Stimulated activated effector memory CD8-positive, alpha-beta T cell treated with anti-CD3 and anti-CD28 coated beads, Interleukin-12 subunit alpha, Interleukin-12 subunit beta, amount 100 ng/mL, for 72 hours (primary cell): ENCODE measurements around the gene EDEM1.
A peak's percentile ranks its signal among the peaks of the same experiment; 100 is the strongest.

ENCODE experiments used
- ATAC-seq: fragments of 150-1000 bp; cut with Tn5 transposase; 2 replicates; pipeline ENCODE4 v1.10.0; 2021
- DNase-seq, 2 donors: peaks; one replicate each; pipeline ENCODE4 v3.0.0; 2021 to 2022; ENCODE audit warnings: low spot score in 2 of 2
- H3K27ac Mint-ChIP-seq: one replicate; pipeline ENCODE4 v1.8.0; 2022; ENCODE audit warnings: mild to moderate bottlenecking, mixed read lengths
- H3K36me3 Mint-ChIP-seq: one replicate; pipeline ENCODE4 v1.8.0; 2022; ENCODE audit warnings: mild to moderate bottlenecking, mixed read lengths
- H3K4me1 Mint-ChIP-seq: one replicate; pipeline ENCODE4 v1.8.0; 2022; ENCODE audit warnings: mixed read lengths
- H3K4me3 Mint-ChIP-seq: one replicate; pipeline ENCODE4 v1.8.0; 2022; ENCODE audit warnings: mild to moderate bottlenecking, mixed read lengths
- H3K9me3 Mint-ChIP-seq: one replicate; pipeline ENCODE4 v1.8.0; 2022; ENCODE audit warnings: mixed read lengths

EDEM1 gene

DNA sequence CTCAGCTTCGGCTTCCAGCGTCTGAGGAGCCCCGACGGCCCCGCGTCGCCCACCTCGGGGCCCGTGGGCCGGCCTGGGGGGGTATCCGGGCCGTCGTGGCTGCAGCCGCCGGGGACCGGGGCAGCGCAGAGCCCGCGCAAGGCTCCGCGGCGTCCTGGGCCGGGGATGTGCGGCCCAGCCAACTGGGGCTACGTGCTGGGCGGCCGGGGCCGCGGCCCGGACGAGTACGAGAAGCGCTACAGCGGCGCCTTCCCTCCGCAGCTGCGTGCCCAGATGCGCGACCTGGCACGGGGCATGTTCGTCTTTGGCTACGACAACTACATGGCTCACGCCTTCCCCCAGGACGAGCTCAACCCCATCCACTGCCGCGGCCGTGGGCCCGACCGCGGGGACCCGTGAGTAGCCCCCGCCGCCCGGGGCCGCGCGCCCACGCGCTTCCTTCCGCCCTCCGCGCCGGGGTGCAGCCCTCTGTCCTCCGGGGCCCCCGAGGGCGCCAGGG lies 462 bp downstream of the EDEM1 start:
- DNase-seq: peak; percentile 56 to 85
- peak; percentile 58 for ATAC-seq
- Mint-ChIP-seq H3K4me3 (peak overlapping the region; percentile 98), H3K36me3 (peaks cover 73% of the 10 kb centered on the region), H3K4me1 (peaks cover 39% of the 10 kb centered on the region), H3K27ac (peak overlapping the region; percentile 99), H3K9me3 (no peaks in the 10 kb centered on the region)

DNA sequence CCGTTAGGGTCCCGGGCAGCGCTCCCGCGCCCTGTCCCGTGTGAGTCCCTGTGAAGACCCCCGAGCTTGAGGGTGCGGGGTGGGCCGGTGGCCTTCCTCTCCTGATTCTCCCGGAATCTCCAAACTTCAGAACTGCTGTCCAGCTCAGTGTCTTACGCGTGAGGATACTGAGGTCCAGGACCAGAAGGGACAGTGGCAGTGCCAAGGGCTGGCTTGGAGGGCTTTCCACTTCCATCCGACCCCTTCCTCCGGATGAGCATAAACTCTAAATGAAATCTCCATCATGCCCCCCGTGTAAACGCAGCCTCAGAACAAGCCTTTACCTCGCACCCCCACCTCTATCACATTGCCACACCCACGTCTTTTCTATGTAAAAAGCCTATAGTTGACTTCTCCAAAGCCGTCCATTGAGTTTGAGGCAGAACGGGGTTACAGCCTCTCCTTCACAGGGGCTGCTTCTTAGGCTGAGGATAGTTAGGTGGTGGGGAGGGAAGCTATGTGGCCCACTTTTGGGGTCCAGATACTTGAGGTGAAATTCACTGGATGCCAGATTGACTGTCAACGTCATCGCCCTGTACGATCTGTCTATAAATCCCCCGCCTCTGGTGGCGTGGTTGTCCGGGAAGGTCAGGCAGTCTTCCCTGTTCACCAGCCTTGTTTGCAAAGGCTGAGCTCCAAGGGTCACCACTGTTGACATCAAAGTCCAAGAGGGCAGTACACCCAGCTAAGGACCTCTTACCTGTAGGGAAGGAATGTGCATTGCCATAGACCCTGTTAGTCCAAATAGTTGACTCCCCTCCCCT lies 1.1 kb downstream of the EDEM1 start:
- peak overlapping the region; percentile 98 for H3K4me3 Mint-ChIP-seq
- peak overlapping the region; percentile 99 for H3K27ac Mint-ChIP-seq
- peaks cover 75% of the 10 kb centered on the region for H3K36me3 Mint-ChIP-seq
- H3K4me1 Mint-ChIP-seq: peaks cover 43% of the 10 kb centered on the region
- ATAC-seq: peak; percentile 38
- no peaks in the 10 kb centered on the region for H3K9me3 Mint-ChIP-seq
- DNase-seq: peak in 1 of 2 donors; percentile 72

DNA sequence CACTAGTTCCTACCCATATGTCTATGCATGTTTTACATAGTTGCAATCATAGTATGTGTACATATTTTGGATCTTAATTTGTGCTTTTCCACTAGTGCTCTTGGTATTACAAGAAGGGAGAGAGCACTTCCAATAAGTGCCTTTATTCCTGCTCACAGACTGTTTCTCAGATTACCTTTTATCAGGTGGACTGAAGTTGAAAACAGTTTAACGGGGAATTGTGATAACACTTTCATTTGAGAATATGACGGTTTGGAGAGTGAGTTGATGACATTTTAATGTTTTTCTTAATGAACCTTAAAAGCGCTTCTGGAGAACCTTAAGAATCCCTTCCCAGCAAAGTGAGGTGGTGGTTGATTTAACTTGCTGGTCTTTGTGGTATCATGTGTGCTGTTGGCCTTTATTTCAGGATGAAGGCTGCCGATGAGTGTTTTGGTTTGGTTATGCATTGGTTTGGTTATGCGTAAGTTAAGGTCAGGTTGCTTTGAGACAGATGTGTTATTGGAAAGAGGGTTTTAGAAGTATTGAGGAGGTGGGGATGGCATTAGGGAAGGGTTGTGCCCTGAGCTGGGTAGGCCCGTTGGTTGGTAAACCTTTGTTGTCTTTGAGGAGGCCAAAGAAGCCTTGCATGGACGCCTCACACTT lies 2.8 kb downstream of the EDEM1 start:
- ATAC-seq: no peak
- Mint-ChIP-seq H3K9me3 (no peaks in the 10 kb centered on the region), H3K27ac (peak overlapping the region; percentile 99), H3K4me3 (peak overlapping the region; percentile 98), H3K36me3 (peaks cover 82% of the 10 kb centered on the region), H3K4me1 (peaks cover 59% of the 10 kb centered on the region)
- DNase-seq: peak in 1 of 2 donors; percentile 55

DNA sequence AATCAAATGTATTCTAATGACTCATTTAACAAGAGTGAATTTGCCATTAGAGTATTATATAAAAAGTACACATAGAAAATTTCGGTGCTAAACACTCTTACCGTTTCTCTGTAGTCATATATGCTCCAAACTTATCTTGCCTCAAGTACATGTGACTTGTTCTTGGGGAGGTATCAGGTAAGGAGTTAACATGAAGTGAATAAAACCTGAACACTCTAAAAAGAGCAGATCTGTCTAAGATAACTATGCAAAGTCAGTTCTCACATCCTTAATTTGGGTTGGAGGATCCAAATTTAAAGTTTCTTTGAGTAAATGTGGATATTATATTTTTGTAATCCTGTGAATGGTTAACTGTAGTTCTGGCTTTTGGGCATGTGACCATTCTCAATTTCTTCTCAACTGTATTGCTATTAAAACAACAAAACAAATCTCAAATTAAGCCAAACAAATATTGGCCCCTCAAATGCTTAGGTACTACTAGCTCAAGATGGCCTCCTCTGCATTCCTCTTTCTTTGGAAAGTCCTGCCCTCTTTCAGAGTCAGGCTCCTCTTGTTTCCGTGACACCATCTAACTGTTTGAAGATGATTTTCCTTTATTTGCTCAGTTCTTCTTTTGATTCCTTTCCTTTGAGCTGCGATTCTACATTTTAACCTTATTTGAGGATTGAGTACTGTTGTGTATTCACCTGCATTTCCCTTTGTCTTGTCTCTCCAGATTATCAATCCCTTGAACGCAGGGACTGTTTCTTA lies 4.2 kb downstream of the EDEM1 start:
- peak overlapping the region; percentile 64 for H3K4me3 Mint-ChIP-seq

DNA sequence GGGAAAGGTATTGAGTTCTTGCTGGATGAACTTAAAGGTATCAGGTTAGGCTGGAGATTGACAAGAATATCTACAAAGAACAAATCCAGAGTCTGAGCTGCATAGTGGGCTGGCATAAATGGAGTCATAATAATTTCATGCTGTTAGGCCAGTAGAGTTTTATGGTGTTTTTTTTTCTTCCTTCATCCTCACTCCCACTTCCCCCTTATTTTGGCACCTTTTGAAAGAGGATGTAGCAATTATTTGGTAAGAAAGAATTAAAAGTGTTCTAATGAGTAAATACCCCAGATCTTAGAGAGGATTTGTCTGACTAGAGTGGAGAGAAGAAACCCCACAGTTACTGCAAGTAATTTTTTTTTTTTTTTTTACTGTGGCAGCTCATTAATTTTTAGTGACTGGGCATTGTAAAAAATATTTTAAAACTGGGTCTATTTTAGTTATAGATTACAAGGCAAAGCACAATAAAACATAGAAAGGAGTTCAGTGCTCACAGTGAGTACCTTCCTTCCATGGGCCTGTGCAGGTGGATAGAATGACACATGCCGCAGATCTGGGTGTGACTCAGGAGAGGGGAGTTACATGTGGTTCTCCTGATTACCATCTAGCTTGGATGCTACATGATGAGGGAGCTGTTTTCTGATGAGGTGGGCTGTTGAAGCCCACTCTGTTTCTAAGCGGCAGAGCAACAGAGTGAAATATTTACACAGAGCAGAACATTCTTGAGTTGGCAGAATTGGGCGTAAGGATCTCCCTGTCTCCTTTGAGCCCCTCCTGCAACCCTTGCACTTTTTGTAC lies 5.3 kb downstream of the EDEM1 start:
- Mint-ChIP-seq H3K4me1 (peaks cover 70% of the 10 kb centered on the region), H3K4me3 (peak overlapping the region; percentile 64), H3K9me3 (no peaks in the 10 kb centered on the region), H3K27ac (peak overlapping the region; percentile 78), H3K36me3 (peaks cover 97% of the 10 kb centered on the region)
- ATAC-seq (no peak), DNase-seq (peak in 1 of 2 donors; percentile 44)

More for the DNA sequence above, 4.2 kb downstream of the EDEM1 start:
- ATAC-seq (no peak), DNase-seq (peak in 1 of 2 donors; percentile 15)
- Mint-ChIP-seq H3K36me3 (peaks cover 97% of the 10 kb centered on the region), H3K9me3 (no peaks in the 10 kb centered on the region), H3K4me1 (peaks cover 66% of the 10 kb centered on the region), H3K27ac (peak overlapping the region; percentile 78)

DNA sequence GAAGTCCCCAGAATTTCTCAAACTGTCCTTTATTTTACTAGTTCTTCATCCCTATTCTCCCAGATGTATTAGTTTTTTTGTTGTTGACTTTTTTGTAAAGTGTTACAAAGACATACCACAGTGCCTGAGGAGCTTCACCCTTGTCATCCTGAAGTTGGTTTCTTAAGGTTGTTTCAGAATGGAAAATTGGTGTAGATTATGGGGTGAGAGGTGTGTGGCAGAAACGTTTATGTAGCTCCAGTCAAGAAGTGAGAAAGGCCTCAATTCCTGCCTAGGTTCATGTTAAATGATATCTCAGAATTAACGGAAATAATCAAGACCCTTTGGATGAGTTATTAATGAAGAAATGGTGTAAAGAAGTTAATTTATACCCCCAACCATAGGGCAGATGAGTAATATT lies 6.8 kb downstream of the EDEM1 start:
- peak overlapping the region; percentile 64 for H3K4me3 Mint-ChIP-seq
- ATAC-seq (peak; percentile 43), DNase-seq (no peak)
- H3K9me3 Mint-ChIP-seq: no peaks in the 10 kb centered on the region
- H3K36me3 Mint-ChIP-seq: peaks cover 100% of the 10 kb centered on the region
- peak overlapping the region; percentile 97 for H3K27ac Mint-ChIP-seq
- H3K4me1 Mint-ChIP-seq: peaks cover 86% of the 10 kb centered on the region

DNA sequence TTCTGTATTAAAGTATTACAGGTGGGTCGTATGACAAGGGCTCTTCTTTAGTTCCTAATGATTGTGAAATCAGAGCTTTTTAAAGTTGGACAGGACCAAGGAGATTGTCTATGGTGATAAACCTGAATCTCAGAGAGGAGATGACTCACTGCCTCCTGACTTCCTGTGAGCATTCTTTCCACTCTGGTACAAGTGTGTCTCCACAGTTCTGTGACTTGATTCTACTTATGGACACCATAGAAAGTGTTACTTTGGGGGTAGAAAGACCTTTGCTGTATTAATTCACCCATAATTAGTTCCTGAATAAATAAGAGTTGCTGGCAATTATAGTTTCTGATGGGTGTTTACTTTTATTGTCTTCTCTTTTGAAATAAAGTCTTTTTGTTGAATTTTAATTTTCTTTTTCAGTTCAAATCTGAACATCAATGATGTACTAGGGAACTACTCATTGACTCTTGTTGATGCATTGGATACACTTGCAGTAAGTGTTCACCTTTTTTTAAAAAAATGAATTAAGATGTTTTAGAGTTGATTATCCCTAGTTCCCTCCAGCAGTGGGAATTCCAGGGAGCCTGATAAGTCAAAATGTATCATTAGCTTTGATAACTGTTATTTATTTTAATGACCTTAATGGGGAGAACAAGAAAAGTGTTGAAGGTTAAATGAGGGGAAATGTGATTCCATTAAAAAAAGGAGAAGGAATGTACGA lies 7.4 kb downstream of the EDEM1 start:
- ATAC-seq: peak; percentile 74
- DNase-seq: no peak
- Mint-ChIP-seq H3K4me3 (peak overlapping the region; percentile 64), H3K4me1 (peaks cover 88% of the 10 kb centered on the region), H3K36me3 (peaks cover 100% of the 10 kb centered on the region), H3K27ac (peak overlapping the region; percentile 97), H3K9me3 (no peaks in the 10 kb centered on the region)

DNA sequence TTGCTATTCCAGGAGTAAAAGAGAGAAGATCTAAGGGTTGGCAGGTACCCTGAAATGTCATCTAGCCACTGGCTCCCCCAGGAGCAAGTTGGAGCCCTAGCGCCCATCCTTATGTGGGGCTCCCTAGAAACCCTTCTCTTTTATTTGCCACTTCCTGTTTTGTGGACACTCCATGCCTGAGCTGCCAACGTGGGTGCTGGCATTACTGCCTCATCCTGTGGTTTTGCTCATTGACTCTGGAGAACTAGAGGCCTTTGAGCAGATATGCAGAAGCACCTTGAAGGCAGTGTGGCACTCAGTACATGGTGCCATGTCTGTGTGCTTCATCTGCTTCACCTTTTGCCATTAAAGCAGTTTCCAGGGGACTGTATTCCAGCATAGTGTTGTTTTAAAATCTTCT lies 8.1 kb downstream of the EDEM1 start:
- Mint-ChIP-seq H3K36me3 (peaks cover 100% of the 10 kb centered on the region), H3K27ac (peak overlapping the region; percentile 97), H3K4me3 (peak overlapping the region; percentile 64), H3K4me1 (peaks cover 88% of the 10 kb centered on the region), H3K9me3 (no peaks in the 10 kb centered on the region)
- ATAC-seq (no peak), DNase-seq (no peak)

DNA sequence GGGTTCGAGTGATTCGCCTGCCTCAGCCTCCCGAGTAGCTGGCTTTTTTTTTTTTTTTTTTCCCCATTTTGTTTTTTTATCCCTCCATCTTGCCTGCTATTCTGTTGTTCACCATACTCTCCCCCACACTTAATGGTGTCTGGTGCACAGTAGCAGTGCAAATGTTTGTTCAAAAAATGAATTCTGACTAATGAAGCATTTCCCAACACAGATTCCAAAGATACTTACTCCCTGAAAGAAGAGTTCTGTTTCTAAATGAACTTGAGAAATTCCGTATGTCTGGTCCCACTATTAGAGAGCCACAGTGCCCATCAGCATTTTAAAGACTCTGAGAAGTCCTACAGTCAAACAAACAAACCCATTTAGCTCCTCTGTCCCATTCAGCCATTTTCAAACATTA lies 9.5 kb downstream of the EDEM1 start:
- Mint-ChIP-seq H3K4me1 (peaks cover 88% of the 10 kb centered on the region), H3K36me3 (peaks cover 100% of the 10 kb centered on the region), H3K27ac (peak overlapping the region; percentile 97), H3K4me3 (peak overlapping the region; percentile 64), H3K9me3 (no peaks in the 10 kb centered on the region)
- DNase-seq (no peak), ATAC-seq (no peak)

DNA sequence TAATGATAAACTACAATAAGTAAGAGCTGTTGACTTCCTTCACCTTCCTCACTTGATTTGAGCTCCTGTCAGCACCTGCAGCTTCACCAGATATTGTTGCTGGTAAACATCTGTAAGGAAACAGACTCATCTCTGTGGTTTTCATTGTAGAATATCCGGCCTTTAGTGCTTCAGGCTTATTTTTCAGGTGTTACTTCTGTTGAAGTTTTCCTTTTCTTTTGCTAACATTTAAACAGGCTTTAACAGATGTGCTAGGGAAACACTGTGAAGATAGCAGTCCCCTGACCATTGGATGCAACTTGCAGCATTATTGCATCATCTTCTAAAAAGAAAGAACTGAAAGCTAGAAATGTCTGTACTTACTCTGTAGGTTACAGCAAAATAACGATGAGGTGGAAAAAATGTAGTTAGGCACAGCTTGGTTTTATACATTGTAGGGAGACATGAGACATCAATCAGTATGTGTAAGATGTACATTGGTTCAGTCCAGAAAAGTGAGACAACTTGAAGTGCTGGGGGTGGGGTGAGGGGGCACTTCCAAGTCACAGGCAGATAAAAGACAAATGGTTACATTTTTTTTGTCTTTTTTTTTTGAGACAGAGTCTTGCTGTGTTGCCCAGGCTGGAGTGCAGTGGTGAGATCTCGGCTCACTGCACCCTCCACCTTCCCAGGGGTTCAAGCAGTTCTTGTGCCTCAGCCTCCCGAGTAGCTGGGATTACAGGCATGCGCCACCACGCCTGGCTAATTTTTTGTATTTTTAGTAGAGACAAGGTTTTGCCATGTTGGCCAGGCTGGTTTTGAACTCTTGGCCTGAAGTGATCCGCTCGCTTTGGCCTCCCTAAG lies 10.2 kb downstream of the EDEM1 start:
- H3K4me3 Mint-ChIP-seq: peak overlapping the region; percentile 64
- H3K9me3 Mint-ChIP-seq: no peaks in the 10 kb centered on the region
- no peak for DNase-seq
- peak; percentile 80 for ATAC-seq
- H3K27ac Mint-ChIP-seq: peak overlapping the region; percentile 97
- peaks cover 82% of the 10 kb centered on the region for H3K4me1 Mint-ChIP-seq
- peaks cover 100% of the 10 kb centered on the region for H3K36me3 Mint-ChIP-seq

DNA sequence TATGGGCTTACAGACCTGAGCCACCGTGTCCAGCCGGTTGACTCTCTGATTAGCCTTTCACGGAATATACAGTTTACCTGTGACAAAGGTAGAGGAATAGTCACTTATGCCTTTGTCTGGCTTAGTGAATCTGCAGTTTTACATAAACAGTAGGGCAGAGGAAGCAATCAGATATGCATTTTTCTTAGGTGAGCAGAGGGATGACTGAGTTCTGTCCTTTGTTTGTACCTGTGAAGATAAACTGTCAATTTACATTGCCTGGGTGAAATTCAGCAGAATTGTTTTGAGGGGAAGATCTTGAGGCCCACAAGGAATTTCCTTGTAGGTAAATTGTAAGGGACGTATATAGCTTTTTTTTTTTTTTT lies 10.8 kb downstream of the EDEM1 start:
- H3K36me3 Mint-ChIP-seq: peaks cover 100% of the 10 kb centered on the region

DNA sequence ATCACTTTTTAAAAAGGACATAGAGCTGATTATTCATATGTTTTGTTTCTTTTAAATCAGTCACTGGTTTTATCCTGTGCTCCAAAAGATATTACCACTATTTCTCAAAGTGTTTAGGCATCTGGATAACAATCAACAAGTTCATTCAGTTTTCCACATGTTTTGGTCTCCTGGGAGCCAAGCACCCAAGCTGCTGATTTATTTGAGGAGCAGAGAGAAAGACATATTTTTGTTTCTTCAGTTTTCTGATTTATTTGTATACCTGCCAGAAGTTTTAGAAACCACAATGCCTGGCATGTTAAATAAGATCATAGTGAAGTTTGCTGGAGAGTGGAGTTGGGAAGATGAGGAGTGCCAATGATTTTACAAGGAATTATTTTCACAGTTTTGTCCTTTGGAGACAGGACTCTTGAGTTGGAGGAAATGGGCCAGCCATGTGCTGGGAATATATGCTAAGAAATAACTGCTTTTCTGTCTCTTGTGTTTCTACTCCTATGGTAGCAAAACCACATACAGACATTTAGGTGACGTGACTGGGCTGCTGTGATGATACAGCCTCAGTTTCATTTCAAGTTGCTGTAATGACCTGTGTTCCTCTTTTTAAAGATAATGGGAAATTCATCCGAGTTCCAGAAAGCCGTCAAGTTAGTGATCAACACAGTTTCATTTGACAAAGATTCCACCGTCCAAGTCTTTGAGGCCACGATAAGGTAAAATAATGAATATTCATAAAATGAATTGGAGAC lies 11.7 kb downstream of the EDEM1 start:
- H3K27ac Mint-ChIP-seq: peak overlapping the region; percentile 97
- H3K4me3 Mint-ChIP-seq: peak overlapping the region; percentile 64
- H3K36me3 Mint-ChIP-seq: peaks cover 100% of the 10 kb centered on the region
- DNase-seq: no peak
- no peak for ATAC-seq
- H3K9me3 Mint-ChIP-seq: no peaks in the 10 kb centered on the region
- H3K4me1 Mint-ChIP-seq: peaks cover 72% of the 10 kb centered on the region

More for the DNA sequence above, 10.8 kb downstream of the EDEM1 start:
- DNase-seq: no peak
- H3K4me3 Mint-ChIP-seq: peak overlapping the region; percentile 64
- no peak for ATAC-seq
- H3K4me1 Mint-ChIP-seq: peaks cover 76% of the 10 kb centered on the region
- no peaks in the 10 kb centered on the region for H3K9me3 Mint-ChIP-seq
- H3K27ac Mint-ChIP-seq: peak overlapping the region; percentile 97

DNA sequence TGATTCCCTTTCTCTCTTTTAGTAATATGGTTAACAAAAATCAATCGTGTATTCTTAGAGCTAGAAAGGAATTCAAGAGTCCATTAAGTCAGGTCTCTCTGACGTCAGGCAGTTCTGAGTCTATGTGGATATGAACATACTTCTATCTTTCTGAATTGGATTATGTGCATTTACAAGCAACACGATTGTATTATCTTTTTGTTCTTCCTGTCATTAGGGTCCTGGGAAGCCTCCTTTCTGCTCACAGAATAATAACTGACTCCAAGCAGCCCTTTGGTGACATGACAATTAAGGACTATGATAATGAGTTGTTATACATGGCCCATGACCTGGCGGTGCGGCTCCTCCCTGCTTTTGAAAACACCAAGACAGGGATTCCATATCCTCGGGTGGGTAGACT lies 14.0 kb downstream of the EDEM1 start:
- Mint-ChIP-seq H3K36me3 (peaks cover 100% of the 10 kb centered on the region), H3K4me1 (peaks cover 66% of the 10 kb centered on the region), H3K27ac (peak overlapping the region; percentile 61), H3K9me3 (no peaks in the 10 kb centered on the region), H3K4me3 (no peak overlapping the region)
- DNase-seq (no peak), ATAC-seq (no peak)
